Left ventricle myocardium superior (tissue), 1 donor: Measurements from ENCODE around the gene BATF3. TPM values are rescaled to one million over a fixed set of nuclear protein-coding genes. Genes with fewer than 3 reads are reported as not detected.
"Not testable (repeated sequence)": the region's sequence is repeated elsewhere in the genome, so short reads cannot be mapped to it uniquely, and the experiment has no call there.

Experiments used
- ATAC-seq: fragments of 200-7000 bp; cut with Tn5 transposase; one replicate; pipeline ENCODE4 v1.9.1; 2020; ENCODE audit warnings: mild to moderate bottlenecking, moderate library complexity
- DNase-seq: peaks from one replicate; pipeline ENCODE4 v3.0.0-alpha.2; 2020
- intact Hi-C: fragments of 100-400 bp; cut with micrococcal nuclease; formaldehyde crosslinking; loops from one replicate; pipeline ENCODE4 v1.11.0; 2022
- long read RNA-seq: library from polyadenylated mRNA; unstranded; transcript quantifications from one replicate; pipeline ENCODE4 v2.0.0, GENCODE V29; 2021
- total RNA-seq: library from RNA; stranded (reverse); fragmentation: NEBNext Ultra II Directional; extraction: Animal tissue kit (Norgen Biotek cat#: 25700); gene quantifications from one replicate; pipeline ENCODE4 v1.2.1, GENCODE V29; 2021
- donor health status: DM: no; HTN: yes; CAD: no; lungs with severe emphysema.

Gene BATF3, protein sequence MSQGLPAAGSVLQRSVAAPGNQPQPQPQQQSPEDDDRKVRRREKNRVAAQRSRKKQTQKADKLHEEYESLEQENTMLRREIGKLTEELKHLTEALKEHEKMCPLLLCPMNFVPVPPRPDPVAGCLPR
- total RNA-seq: 1.6 TPM
- long read RNA-seq, partial matches to known transcripts: 0 of 3 reads
- long read RNA-seq, other reads (novel, unspliced or antisense): 0 of 3 reads

DNA sequence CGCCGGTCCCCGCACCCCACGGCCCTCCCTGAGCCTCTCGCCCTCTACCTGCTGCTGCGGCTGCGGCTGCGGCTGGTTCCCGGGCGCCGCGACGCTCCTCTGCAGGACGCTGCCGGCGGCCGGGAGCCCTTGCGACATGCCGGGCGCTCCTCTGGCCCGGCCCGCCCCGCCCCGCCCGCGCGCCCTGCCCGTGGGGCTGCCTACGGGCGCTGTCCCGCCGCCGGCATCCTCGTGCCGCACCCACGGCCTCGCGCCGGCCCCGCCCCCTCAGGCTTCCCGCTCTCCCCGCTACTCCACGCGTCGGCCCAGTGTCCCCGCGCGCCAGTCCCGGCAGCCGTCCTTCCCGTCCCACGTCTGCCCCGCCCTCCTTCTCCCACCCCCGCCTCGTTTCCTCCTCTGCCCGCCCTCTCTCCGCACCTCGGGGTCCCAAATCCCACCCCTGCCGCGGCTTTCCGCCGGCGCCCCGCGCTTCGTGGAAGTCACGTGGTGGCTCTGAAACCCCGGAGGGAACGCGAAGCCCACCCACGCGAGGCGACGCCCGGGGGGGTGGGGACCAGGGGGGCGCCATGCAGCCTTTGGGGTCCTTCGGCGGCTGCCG, at the start of gene BATF3:
TSS of gene BATF3 (minus strand) at position 216 of the 598 bp plus-strand sequence. CDS start at position 138, 78 bp downstream.
- intact Hi-C loops: no loop called here
- DNase-seq (peak; percentile 80), ATAC-seq (peak; percentile 81)

DNA sequence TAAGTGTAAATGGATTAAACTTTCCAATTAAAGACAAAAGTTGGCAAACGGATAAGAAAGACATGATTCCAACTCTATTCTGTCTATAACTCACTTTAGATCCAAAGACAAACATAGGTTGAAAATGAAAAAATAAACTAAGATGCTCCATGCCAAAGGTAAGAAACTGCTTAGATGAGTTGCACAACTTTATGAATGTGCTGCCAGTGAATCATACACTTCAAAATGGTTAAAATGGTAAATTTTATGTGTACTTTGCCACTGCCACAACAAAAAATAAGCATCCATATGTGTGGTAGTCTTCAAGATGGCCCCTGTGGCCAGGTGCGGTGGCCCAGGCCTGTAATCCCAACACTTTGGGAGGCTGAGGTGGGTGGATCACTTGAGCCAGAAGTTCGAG, 46.9 kb upstream of the BATF3 start:
- intact Hi-C loops: no loop called here
- ATAC-seq (no peak), DNase-seq (no peak)

- no peak for DNase-seq
- ATAC-seq: no peak
- intact Hi-C loops: no loop called here
Observed at GRCh38 chr1:212745303-212745702, 45.7 kb upstream of the BATF3 start.

DNA sequence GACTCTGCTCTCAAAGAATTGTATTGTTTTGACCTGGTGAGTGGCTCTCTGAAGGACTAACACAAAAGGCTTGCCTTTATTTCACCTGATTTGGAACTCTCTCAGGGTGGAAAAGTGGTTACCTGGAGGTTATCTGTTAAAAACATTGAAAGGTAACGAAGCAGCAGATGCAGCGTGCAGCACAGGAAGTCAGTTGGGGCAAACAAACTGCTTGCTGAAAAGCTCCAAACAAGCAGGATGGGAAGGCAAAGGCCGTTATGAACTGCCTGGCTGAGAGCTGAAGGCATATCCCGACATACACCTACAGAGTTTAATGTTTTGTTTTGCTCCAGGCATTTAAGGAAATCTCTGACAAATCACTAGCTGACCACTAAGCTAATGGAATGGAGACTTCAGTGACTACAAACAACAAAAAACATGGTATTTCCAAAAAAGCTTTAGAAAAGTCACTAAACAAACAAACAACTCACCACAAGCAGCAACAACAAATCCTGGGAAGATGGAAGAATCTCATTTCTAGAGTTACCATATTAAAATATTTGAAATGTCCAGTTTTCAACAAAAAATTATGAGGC, 44.3 kb upstream of the BATF3 start:
- intact Hi-C loops: no loop called here
- no peak for DNase-seq

DNA sequence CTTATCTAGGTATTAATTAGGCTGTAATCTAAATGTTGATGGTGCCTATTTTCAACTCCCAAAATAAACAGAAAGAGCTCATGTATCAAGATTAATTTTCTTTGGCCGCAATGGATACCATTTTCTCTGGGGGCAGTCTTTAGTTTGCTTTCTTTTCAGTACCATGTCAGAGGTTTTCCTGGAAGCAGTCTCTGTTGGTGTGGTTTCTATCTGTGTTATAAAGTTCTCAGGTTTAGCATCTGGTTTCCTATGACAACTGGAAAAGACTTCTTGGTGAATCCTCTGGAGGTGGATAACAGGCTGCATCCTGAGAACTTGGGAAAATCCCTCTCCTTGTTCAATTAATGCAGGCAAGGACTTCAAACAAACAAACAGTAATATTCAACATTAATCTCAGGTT, 38.7 kb upstream of the BATF3 start:
- DNase-seq: no peak
- intact Hi-C loops: no loop called here
- no peak for ATAC-seq

More for the DNA sequence above, 44.3 kb upstream of the BATF3 start:
- no peak for ATAC-seq

DNA sequence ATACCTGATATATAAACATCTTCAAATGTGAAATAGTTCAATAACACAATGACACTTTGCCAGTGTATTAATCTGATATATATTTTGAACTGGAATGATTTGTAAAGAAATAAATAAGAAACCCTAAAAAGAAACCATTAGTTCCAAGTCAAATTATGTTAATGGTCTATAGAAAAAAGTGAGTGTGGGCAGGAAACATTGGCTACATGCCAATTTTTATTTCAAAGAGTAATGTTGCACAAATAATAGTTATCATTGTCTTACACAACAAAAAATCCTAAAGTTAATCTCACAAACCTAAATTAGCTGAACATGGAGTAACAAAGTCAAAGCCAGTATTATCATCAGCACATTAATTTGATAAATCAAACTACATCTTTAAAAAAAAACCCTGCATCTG, 37.9 kb upstream of the BATF3 start:
- ATAC-seq: no peak
- intact Hi-C loops: no loop called here
- no peak for DNase-seq

GRCh38 chr1:212733109-212733508, 33.5 kb upstream of the BATF3 start:
- DNase-seq (no peak), ATAC-seq (no peak)
- intact Hi-C loops: no loop called here

- ATAC-seq: no peak
- no peak for DNase-seq
- intact Hi-C loops: no loop called here
Observed at GRCh38 chr1:212731630-212732029, 32.0 kb upstream of the BATF3 start.

- ATAC-seq: no peak
- DNase-seq: no peak
- intact Hi-C loops: no loop called here
Observed at GRCh38 chr1:212728606-212729005, 29.0 kb upstream of the BATF3 start.

- ATAC-seq (no peak), DNase-seq (no peak)
- intact Hi-C loops: no loop called here
Observed at GRCh38 chr1:212727386-212728181, 27.9 kb upstream of the BATF3 start.

DNA sequence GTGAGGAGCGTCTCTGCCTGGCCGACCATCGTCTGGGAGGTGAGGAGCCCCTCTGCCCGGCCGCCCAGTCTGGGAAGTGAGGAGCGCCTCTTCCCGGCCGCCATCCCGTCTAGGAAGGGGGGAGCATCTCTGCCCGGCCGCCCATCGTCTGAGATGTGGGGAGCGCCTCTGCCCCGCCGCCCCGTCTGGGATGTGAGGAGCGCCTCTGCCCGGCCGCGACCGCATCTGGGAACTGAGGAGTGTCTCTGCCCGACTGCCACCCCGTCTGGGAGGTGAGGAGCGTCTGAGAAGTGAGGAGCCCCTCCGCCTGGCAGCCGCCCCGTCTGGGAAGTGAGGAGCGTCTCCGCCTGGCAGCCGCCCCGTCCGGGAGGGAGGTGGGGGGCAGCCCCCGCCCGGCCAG, 25.0 kb upstream of the BATF3 start:
- DNase-seq, ATAC-seq, intact Hi-C loops: not testable (repeated sequence)

GRCh38 chr1:212722270-212722957, 22.8 kb upstream of the BATF3 start:
- DNase-seq (no peak), ATAC-seq (no peak)
- intact Hi-C loops: no loop called here

GRCh38 chr1:212721388-212722247, 22.0 kb upstream of the BATF3 start:
- ATAC-seq: no peak
- intact Hi-C loops: no loop called here
- no peak for DNase-seq

DNA sequence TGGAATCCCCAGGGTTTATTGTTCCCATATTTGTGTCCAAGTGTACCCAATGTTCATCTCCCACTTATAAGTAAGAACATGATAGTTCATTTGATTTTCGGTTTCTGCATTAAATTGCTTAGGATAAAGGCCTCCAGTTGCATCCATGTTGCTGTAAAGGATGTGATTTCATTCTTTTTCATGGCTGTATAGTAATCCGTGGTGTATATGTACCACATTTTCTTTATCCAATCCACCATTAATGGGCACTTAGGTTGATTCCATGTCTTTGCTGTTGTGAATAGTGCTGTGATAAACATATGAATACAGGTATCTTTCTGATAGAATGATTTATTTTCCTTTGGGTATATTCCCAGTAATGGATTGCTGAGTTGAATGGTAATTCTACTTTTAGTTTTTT, 20.0 kb upstream of the BATF3 start:
- intact Hi-C loops: no loop called here
- ATAC-seq: no peak

GRCh38 chr1:212718499-212718898, 18.9 kb upstream of the BATF3 start:
- no peak for DNase-seq
- ATAC-seq: no peak
- intact Hi-C loops: no loop called here

More for the DNA sequence above, 20.0 kb upstream of the BATF3 start:
- no peak for DNase-seq

DNA sequence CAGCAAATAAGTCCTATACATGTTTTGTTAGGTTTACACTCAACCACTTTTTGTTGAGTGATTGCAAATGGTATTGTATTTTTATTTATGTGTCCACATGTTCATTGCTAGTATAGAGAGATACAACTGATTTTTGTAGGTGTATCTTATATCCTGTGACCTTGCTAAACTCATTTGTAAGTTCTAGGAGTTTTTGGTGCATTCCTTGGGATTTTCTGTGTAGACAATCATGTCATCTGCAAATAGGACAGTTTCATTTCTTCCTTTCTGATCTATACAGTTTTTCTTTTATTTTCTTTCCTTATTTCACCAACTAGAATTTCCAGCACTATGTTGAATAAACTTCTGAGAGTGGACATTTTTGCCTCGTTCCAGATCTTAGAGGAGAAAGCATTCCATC, 16.5 kb upstream of the BATF3 start:
- DNase-seq (no peak), ATAC-seq (no peak)
- intact Hi-C loops: no loop called here

GRCh38 chr1:212713465-212714136, 14.0 kb upstream of the BATF3 start:
- intact Hi-C loops: no loop called here

More at GRCh38 chr1:212713465-212714136, 14.0 kb upstream of the BATF3 start:
- DNase-seq: no peak
- no peak for ATAC-seq
